ENCODE data around the gene ACAD8.

The ACAD8 gene

GRCh38 chr11:134230339-134230738 lies 23.0 kb upstream of the ACAD8 start:
- no peak for DNase-seq (ENCODE audit: low read depth)
- H3K4me3 ChIP-seq (ENCODE audit: low read depth, low read length), result no peak overlapping the region
- TF ChIP-seq CTCF (IDR thresholded peaks at IDR 0.05; ENCODE audit: control insufficient read depth, extremely low read depth, insufficient read depth), result no peak

GRCh38 chr11:134231958-134232659 lies 21.3 kb upstream of the ACAD8 start:
- TF ChIP-seq CTCF (IDR thresholded peaks at IDR 0.05; ENCODE audit: control insufficient read depth, extremely low read depth, insufficient read depth), result no peak
- no peak overlapping the region for H3K4me3 ChIP-seq (ENCODE audit: low read depth, low read length)
- no peak for DNase-seq (ENCODE audit: low read depth)

- TF ChIP-seq CTCF (IDR thresholded peaks at IDR 0.05; ENCODE audit: control insufficient read depth, extremely low read depth, insufficient read depth), result no peak
- H3K4me3 ChIP-seq (ENCODE audit: low read depth, low read length), result no peak overlapping the region
- DNase-seq (ENCODE audit: low read depth), result no peak
These were observed 19.6 kb upstream of the ACAD8 start for GRCh38 chr11:134233729-134234179.

GRCh38 chr11:134235399-134235798 lies 18.0 kb upstream of the ACAD8 start:
- DNase-seq (ENCODE audit: low read depth), result no peak
- no peak overlapping the region for H3K4me3 ChIP-seq (ENCODE audit: low read depth, low read length)
- no peak for TF ChIP-seq CTCF (IDR thresholded peaks at IDR 0.05; ENCODE audit: control insufficient read depth, extremely low read depth, insufficient read depth)

GRCh38 chr11:134236834-134237556 lies 16.4 kb upstream of the ACAD8 start:
- DNase-seq (ENCODE audit: low read depth), result no peak
- H3K4me3 ChIP-seq (ENCODE audit: low read depth, low read length), result no peak overlapping the region
- no peak for TF ChIP-seq CTCF (IDR thresholded peaks at IDR 0.05; ENCODE audit: control insufficient read depth, extremely low read depth, insufficient read depth)

- H3K4me3 ChIP-seq (ENCODE audit: low read depth, low read length), result no peak overlapping the region
- no peak for TF ChIP-seq CTCF (IDR thresholded peaks at IDR 0.05; ENCODE audit: control insufficient read depth, extremely low read depth, insufficient read depth)
- no peak for DNase-seq (ENCODE audit: low read depth)
These were observed 15.8 kb upstream of the ACAD8 start for GRCh38 chr11:134237557-134237922.
